Activated naive CD4-positive, alpha-beta T cell treated with anti-CD3 and anti-CD28 coated beads, Interleukin-2, amount 50 U/mL, for 72 hours (primary cell): Measurements from ENCODE around the gene AQP10. TPM values are rescaled to one million over a fixed set of nuclear protein-coding genes. Genes with fewer than 3 reads are reported as not detected.
A peak's percentile ranks its signal among the peaks of the same experiment; 100 is the strongest.
"Not testable (repeated sequence)": the region's sequence is repeated elsewhere in the genome, so short reads cannot be mapped to it uniquely, and the experiment has no call there.

Source experiments
- ATAC-seq, 2 donors: fragments of 150-1000 bp; cut with Tn5 transposase; 2 replicates each; pipeline ENCODE4 v1.10.0; 2021; ENCODE audit warnings: mild to moderate bottlenecking in 2 of 2, moderate library complexity in 2 of 2
- DNase-seq, 2 donors: peaks; one replicate each; pipeline ENCODE4 v3.0.0; 2021 to 2022; ENCODE audit warnings: low spot score in 2 of 2
- H3K27ac Mint-ChIP-seq, 2 donors: one replicate each; pipeline ENCODE4 v1.8.0; 2022; ENCODE audit warnings: mild to moderate bottlenecking in 2 of 2, mixed read lengths in 2 of 2
- H3K36me3 Mint-ChIP-seq, 2 donors: one replicate each; pipeline ENCODE4 v1.8.0; 2022; ENCODE audit warnings: mixed read lengths in 2 of 2
- H3K9me3 Mint-ChIP-seq, 2 donors: one replicate each; pipeline ENCODE4 v1.8.0; 2022; ENCODE audit warnings: mixed read lengths in 2 of 2
- total RNA-seq, 2 donors: library from RNA; stranded (reverse); gene quantifications; one replicate each; pipeline ENCODE4 v1.2.3, GENCODE V29; 2022

Gene AQP10
- total RNA-seq, 2 donors from 2014 or later = not detected

DNA sequence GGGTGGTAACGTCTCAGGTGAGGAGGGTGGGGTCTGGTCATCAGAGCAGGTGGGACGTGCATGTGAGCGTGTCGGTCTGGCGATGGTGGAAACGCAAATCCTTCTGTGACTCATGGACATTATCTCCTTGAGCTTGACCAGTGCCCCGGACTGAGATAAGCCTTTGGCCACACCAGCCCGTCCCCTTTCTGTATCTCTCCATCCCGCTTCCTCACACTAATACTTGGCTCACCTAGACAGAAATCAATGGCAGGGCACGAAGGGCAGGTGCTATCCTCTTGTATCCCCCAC, 7.9 kb upstream of the AQP10 start:
- Mint-ChIP-seq H3K36me3 (no peaks in the 10 kb centered on the region), H3K9me3 (peaks cover 5 to 9% of the 10 kb centered on the region in 2 donors), H3K27ac (no peak overlapping the region)
- no peak for ATAC-seq
- DNase-seq = no peak

DNA sequence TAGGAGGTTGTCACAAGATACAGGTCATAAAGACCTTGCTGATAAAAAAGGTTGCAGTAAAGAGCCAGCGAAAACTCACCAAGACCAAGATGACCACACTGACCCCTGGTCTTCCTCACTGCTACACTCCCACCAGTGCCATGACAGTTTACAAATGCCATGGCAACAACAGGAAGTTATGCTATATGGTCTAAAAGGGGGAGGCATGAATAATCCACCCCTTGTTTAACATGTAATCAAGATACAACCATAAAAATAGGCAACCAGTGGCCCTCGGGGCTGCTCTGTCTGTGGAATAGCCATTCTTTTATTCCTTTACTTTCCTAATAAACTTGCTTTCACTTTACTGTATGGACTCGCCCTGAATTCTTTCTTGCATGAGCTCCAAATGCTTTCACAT, 6.7 kb upstream of the AQP10 start:
- H3K9me3 Mint-ChIP-seq, H3K27ac Mint-ChIP-seq, ATAC-seq, DNase-seq, H3K36me3 Mint-ChIP-seq: not testable (repeated sequence)

DNA sequence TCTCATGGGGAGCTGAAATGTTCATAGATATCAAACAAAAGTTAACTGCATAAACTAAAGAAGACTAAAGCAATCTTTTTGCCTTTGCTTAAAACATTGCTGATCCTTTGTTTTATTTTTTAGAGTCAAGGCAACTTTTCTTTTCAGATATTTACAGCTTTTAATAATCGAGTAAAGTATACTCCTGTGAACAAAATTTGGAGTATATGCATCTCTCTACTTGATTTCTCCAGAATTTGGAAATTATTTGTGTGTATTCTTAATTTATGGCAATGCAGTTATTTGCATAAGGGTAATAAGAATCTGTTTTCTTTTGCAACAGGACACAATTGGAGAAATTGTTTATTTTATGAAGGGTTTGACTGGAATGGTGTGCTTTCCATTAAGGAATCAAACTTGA, 4.2 kb upstream of the AQP10 start:
- ATAC-seq (no peak), DNase-seq (no peak)
- Mint-ChIP-seq H3K27ac (no peak overlapping the region), H3K9me3 (peaks cover 5 to 8% of the 10 kb centered on the region in 2 donors), H3K36me3 (no peaks in the 10 kb centered on the region)

DNA sequence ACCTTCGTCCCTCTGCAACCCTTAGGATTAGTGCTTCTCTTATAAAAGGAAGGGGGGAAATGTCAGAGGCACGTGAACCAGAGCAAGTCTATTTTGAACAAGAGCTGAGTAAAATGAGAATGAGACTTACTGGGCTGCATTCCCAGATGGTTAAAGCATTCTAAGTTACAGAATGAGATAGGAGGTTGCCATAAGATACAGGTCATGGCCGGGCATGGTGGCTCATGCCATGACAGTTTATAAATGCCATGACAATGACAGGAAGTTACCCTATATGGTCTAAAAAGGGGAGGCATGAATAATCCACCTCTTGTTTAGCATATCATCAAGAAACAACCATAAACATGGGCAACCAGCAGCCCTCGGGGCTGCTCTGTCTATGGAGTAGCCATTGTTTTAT, 2.5 kb upstream of the AQP10 start:
- Mint-ChIP-seq H3K27ac (no peak overlapping the region), H3K36me3 (no peaks in the 10 kb centered on the region), H3K9me3 (peaks cover 5 to 8% of the 10 kb centered on the region in 2 donors)
- ATAC-seq (no peak), DNase-seq (no peak)

DNA sequence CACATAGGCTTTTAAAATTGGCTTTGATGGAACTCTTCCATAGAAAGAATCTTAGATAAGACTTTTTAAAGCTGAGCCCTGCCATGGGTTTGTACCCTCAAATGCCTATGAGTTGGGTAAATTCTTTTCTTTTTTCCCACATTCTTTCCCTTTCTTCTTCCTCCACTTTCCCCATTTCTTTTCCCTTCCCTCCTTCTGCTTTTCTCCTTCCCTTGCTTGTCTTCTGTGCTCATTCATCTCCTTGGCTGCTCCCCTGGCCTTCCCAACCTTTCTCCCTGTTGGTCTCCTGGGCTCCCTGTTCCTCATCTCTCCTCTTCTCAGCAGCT, 679 bp downstream of the AQP10 start:
- not testable (repeated sequence) for H3K9me3 Mint-ChIP-seq, ATAC-seq, DNase-seq, H3K36me3 Mint-ChIP-seq
- H3K27ac Mint-ChIP-seq = peak overlapping the region in 1 of 2 donors; percentile 48

DNA sequence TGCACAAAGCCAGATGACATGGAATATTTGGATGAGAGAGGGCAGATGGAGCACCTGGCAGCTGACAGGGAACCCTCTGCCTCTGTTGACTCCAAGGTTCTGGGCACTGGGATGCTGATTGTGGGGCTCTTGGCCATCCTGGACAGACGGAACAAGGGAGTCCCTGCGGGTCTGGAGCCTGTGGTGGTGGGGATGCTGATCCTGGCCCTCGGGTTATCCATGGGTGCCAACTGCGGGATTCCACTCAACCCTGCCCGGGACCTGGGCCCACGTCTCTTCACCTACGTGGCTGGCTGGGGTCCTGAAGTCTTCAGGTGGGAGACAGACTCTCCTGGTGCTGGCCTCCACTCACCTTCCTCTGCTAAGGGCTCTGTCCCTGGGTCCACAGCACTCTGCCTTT, 2.6 kb downstream of the AQP10 start:
- Mint-ChIP-seq H3K36me3 (no peaks in the 10 kb centered on the region), H3K9me3 (no peaks in the 10 kb centered on the region), H3K27ac (no peak overlapping the region)
- DNase-seq (no peak), ATAC-seq (no peak)

DNA sequence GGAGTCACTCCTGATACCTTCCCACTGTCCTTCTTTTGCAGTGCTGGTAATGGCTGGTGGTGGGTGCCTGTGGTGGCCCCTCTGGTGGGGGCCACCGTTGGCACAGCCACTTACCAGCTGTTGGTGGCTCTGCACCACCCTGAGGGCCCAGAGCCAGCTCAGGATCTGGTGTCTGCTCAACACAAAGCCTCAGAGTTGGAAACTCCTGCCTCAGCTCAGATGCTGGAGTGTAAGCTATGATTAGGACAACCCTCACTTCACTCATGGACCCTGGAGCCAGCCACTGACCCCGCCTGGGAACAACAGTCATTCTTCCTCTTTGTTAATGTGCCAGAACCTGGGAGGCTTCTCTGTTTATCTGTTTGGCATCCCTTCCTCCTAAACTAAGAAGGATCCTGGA, 3.3 kb downstream of the AQP10 start:
- H3K27ac Mint-ChIP-seq = peak overlapping the region in 1 of 2 donors; percentile 95
- DNase-seq = no peak
- H3K36me3 Mint-ChIP-seq = no peaks in the 10 kb centered on the region
- no peaks in the 10 kb centered on the region for H3K9me3 Mint-ChIP-seq
- ATAC-seq = no peak

DNA sequence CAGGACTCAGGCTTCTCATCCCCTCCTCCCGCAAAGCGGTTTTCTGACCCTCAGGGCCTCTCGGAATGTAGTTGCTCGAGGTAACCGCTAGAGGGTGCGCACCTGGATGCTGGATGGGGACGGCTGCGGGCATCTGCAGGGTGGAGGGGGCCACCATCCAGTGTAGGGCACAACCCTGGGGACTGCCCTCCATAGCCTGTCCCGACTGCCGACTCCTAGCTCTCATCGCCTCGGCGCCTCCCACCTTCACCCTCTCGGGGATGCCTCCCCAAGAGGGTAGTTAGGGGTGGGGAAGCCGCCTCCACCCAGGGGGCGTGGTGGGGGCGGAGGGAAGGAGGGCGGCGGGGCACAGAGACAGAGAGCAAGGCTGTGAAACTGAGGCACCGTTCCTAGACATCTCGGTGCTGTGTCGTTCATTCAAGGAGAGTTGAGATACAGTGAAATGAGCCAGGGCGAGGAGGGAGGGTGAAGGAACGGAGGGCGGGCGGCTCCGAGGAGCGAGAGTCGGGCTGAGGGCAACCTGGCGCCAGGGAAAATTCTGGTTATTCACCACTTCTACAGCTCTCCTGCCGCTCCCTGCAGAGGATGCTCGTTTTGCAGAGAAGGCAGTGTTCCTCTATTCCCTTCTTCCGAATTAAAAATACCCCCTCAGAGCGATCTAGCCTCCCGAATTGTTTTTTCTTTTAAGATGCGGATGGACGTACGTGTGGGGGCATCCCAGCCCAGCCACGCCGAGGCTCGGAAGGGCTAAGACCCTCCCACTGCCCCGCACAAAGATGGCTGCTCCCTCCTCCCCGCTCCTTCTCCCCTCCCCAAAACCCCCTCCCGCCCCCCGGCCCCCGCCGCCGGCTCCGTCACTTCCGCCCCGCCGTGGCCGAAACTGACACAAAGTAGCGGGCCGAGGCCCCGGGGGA, 4.0 kb downstream of the AQP10 start, which contains the start of gene ATP8B2:
TSS of gene ATP8B2 (plus strand) at position 857 of the 914 bp plus-strand sequence. CDS start 2,617 bp downstream, outside the sequence.
- ATAC-seq = peak; percentile 64 to 69
- H3K27ac Mint-ChIP-seq = peak within 1 kb of the TSS; percentile 95 to 96

DNA sequence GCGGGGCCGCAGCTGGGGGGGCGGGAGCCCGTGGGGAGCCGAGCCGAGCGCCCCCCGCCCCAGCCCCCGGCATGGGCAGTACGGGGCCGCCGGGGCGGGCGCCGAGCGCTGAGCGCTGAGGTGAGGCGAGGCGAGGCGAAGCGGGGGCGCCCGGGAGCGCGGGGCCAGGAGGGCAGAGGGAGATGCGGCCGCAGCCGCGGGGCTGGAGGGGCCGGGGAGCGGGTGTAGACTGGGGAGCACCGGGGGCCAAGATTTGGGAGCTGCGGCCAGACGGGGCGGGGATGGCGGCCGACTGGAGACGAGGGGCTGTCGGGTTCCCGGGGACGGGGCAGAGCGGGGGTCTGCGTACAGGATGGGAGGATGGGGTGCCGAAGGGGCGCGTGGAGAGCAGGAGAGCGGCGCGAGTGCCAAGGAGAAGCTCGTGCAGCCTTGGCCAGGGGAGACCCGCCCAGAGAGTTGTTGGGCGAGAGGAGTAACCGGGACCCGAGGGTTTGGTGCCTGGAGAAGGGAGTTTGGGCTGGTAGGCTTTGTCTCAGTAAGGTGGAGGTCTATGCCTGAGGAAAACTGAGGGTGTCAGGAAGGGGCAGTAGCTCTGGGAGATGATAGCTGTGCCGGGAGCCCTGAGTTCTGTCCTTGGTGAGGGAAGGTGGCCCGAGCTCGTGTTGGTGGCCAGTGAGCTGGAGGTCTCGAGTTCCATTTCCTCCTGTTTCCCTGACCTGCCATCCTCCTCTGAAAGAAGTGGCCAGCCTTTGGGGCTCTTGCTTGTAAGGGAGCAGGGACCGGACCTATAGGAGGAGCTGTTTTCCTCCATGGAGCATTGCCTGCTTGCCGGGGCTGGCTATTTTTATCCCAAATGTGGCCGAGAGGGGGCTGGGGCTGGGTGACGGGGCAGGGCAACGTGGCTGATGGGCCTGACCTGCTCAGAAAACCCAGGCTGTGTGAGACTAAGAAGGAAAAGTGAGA, 5.0 kb downstream of the AQP10 start:
- peak in 1 of 2 donors; percentile 51 for DNase-seq
- peak overlapping the region; percentile 34 to 95 for H3K27ac Mint-ChIP-seq

More for the DNA sequence above, 4.0 kb downstream of the AQP10 start, which contains the start of gene ATP8B2:
- Mint-ChIP-seq H3K36me3 (peaks cover 0 to 4% of the 10 kb centered on the region in 2 donors), H3K9me3 (no peaks in the 10 kb centered on the region)
- peak; percentile 88 to 89 for DNase-seq

DNA sequence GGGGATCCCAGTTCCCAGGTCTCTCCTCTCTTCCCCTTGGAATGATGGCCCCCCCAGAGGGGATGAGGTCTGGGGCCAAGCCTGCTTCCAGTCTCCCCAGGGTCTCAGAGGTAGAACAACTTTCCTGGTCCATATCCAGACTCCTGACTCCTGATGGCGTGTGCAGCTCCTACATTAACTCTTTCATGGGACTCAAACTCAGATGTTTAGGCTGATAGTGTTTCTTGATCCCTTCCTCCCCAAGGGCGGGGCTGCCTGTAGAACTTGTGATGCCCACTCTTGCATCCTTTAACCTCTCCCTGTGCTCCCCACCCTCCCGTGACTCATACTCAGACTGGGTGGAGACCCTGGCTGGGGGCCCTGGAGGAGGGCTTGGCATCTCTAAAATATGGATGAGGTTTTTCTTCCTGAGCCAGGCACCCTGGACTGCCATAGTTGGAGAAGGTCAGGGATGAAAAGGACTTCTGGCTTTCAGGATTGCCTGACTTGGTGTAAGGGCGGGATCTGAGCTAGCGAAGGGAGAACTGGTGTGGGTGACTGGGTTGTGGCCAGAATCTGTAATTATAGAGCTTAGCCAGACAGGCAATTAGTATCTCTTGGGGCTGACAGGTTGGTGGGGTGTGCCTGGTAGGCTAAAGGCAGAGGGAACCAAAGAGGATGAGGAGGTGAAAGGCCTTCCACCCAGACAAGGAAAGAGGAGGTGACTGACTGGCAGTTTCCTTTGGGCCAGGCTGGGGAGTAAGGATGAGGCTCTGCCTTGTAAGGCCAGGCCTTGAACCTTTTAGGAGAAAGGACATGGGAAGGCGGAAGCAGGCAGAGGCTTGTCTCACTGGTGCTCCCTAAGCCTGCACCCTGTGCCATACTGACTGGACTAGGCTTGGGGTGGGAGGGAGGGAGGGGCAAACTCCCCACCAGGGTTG, 5.9 kb downstream of the AQP10 start:
- no peak for ATAC-seq
- Mint-ChIP-seq H3K36me3 (peaks cover 8 to 14% of the 10 kb centered on the region in 2 donors), H3K9me3 (no peaks in the 10 kb centered on the region), H3K27ac (peak overlapping the region; percentile 0 to 95)
- no peak for DNase-seq

More for the DNA sequence above, 5.0 kb downstream of the AQP10 start:
- Mint-ChIP-seq H3K36me3 (peaks cover 5 to 10% of the 10 kb centered on the region in 2 donors), H3K9me3 (no peaks in the 10 kb centered on the region)
- peak; percentile 9 to 23 for ATAC-seq

DNA sequence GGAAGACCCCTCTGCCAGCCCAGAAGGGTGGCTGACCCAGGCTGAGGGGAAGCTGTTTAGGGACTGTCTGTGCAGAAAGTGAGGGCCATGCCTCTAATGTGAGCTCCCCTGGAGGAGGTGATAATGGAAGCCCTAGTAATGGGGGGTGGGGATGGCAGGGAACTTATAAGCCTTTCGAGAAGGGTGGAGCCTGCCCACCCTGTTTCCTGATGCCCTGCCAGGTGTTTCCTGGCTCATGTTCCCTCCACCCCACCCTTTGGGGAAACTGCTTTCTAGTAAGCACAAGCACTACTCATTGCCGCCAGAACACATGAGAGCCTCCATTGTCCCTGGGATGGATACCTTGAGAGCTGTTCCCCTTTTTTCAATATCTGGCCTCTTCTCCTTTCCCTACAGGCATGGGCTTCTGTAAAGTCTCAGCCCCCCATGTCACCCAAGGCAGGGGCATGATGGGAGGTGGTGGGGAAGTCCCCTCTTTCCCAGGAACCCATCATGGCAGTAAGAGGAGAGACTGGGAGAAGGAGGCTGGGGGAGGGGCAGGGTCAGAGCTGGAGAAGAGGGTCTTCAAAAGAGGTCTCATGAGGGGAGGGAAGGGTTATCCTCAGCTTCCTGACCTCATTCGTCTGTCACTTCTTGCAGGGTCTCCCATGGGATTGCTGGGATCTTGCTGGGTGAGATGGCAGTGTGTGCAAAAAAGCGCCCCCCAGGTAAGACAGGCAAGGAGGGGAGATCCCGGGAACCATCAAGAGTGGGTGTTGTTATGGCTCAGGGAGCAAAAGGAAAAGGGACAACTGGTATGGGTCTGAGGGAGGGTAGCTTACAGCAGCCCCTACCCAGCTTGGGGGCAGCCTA, 6.8 kb downstream of the AQP10 start:
- Mint-ChIP-seq H3K36me3 (peaks cover 8 to 18% of the 10 kb centered on the region in 2 donors), H3K9me3 (no peaks in the 10 kb centered on the region), H3K27ac (peak overlapping the region; percentile 22 to 95)
- DNase-seq (no peak), ATAC-seq (no peak)

DNA sequence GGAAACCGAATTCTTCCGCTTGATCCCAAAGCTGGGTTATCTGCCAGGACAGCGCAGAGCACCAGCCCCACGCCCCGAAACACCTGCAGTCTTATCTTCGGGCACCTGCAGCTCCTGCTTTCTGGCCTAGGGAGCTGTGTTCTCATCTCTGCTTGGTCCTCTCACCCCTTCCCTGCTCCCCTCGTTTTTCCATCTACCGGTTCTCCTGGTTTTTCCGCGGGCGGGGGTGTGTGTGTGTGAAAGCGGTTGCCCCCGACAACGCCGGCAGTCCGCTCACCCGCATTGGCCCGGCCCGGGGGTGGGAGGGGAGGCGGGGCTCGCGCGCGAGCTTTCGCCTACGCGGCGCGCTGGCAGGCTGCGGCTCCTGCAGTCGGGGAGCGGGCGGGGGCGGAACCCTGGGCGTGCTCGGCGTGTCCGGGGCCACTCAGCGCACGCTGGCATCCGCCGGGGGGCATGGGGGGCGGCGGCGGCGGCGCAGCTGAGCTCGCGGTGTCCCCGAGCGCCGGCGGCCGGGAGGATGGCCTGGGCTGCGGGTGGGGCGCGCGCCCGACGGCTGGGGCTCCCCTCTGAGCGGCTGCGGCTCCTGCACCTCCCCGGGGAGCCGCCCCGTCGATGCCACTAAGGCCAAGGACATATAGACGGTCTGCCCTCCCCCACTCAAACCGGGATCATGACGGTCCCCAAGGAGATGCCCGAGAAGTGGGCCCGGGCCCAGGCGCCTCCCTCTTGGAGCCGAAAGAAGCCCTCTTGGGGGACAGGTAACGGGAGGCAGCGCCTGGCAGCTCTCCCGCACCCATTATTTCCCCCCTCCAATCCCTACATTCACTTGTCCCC, 7.6 kb downstream of the AQP10 start:
- H3K36me3 Mint-ChIP-seq = peaks cover 8 to 18% of the 10 kb centered on the region in 2 donors
- H3K9me3 Mint-ChIP-seq = no peaks in the 10 kb centered on the region
- peak; percentile 84 to 85 for DNase-seq
- H3K27ac Mint-ChIP-seq = peak overlapping the region; percentile 60 to 95
- peak; percentile 67 to 73 for ATAC-seq

DNA sequence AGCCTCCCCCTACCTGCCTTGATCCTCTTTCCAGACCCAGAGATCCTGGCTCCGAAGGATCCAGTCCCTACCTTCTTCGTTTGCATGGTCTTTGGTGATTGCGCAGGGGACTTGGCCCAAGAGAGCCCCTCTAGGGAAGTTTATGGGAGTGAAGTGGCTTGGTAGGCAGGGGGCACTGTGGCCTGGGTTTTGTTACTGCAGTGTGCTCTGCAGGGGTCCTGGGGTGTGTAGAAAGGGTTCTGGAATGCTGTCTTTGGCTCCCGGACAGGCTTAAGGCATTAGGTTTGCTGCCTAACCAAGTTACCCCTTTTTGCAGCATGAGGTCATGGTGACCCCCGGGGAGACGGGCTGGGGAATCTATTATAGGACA, 8.2 kb downstream of the AQP10 start:
- Mint-ChIP-seq H3K27ac (peak overlapping the region; percentile 42 to 89), H3K36me3 (peaks cover 8 to 23% of the 10 kb centered on the region in 2 donors), H3K9me3 (no peaks in the 10 kb centered on the region)
- ATAC-seq (no peak), DNase-seq (no peak)

DNA sequence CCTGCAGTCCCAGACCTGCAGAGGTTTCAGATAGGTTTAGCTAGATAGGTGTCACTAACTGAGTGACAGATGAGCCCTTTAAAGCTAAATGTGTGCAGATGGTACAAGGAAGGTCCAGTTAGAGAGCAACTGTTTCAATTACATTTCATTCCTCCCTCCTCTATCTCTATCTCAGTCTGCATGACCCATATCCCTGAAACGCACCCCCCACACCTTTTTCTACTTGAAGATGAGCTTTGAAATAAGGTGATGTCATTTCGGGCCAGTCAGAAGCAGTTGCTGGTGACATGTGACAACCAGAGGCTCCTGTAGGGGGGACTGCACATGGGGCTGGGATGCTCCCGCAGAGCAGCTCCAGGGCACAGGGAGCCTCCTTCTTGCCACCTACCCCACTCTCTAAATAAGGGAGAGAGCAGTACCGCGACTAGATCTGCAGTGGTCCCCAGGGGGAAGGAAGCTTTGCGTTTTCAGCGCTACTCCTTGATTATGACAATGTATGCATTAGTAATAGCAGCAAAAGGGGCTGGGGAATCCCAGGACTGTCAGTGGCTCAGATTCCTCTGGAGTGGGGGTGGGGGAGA, 8.7 kb downstream of the AQP10 start:
- Mint-ChIP-seq H3K27ac (peak overlapping the region; percentile 42 to 89), H3K36me3 (peaks cover 8 to 23% of the 10 kb centered on the region in 2 donors), H3K9me3 (no peaks in the 10 kb centered on the region)
- ATAC-seq = no peak
- DNase-seq = no peak
